Keratinocyte (primary cell): ENCODE data around the gene TCF20. TPM values are rescaled to one million over a fixed set of nuclear protein-coding genes. Genes with fewer than 3 reads are reported as not detected.

Source experiments
- DNase-seq: peaks from one replicate; pipeline ENCODE4 v3.0.0-alpha.2; 2011; ENCODE audit warnings: low read depth, missing footprints, low spot score
- FAIRE-seq: peaks from 2 replicates; lab custom pipeline; 2011; peaks lifted over from hg19 to GRCh38; lab: Jason Lieb, UNC
- H2AFZ ChIP-seq: 2 replicates; pipeline ENCODE4 v1.6.0; 2012; ENCODE audit warnings: low read length, control low read depth, inconsistent platforms; ENCODE audit not compliant: control insufficient read depth
- H3K27ac ChIP-seq: 2 replicates; pipeline ENCODE4 v1.5.1; 2011; ENCODE audit warnings: low read length; ENCODE audit not compliant: control insufficient read depth, insufficient read depth
- H3K27me3 ChIP-seq: 3 replicates; pipeline ENCODE4 v1.6.0; 2011; ENCODE audit warnings: low read length; ENCODE audit not compliant: control insufficient read depth, insufficient read depth; ENCODE audit errors: extremely low read depth
- H3K36me3 ChIP-seq, 2 experiments: 2 replicates in 1 of 2; 3 replicates in 1 of 2; pipeline ENCODE4 v1.5.1; 2011; ENCODE audit warnings: low read length in 2 of 2, mild to moderate bottlenecking in 1 of 2; ENCODE audit not compliant: control insufficient read depth in 2 of 2, insufficient read depth in 2 of 2; ENCODE audit errors: extremely low read depth in 1 of 2
- H3K4me1 ChIP-seq: 3 replicates; pipeline ENCODE4 v1.5.1; 2011; ENCODE audit warnings: low read length; ENCODE audit not compliant: control insufficient read depth, insufficient read depth; ENCODE audit errors: extremely low read depth
- H3K4me2 ChIP-seq: 3 replicates; pipeline ENCODE4 v1.6.0; 2011; ENCODE audit warnings: low read depth, low read length; ENCODE audit not compliant: control insufficient read depth, insufficient read depth; ENCODE audit errors: extremely low read depth
- H3K4me3 ChIP-seq, 3 experiments: fragments of 200-600 bp in 1 of 3; sonication (generic) in 1 of 3; 2 replicates in 2 of 3; 3 replicates in 1 of 3; pipeline ENCODE4 v1.5.1; 2011 to 2016; ENCODE audit warnings: low read length in 3 of 3, mild to moderate bottlenecking in 3 of 3, control low read depth in 2 of 3, inconsistent platforms in 1 of 3, low read depth in 1 of 3, mixed read lengths in 1 of 3, mixed run types in 1 of 3, moderate library complexity in 1 of 3; ENCODE audit not compliant: control insufficient read depth in 2 of 3, insufficient read depth in 2 of 3; ENCODE audit errors: extremely low read depth in 1 of 3
- H3K79me2 ChIP-seq: 2 replicates; pipeline ENCODE4 v1.6.0; 2012; ENCODE audit warnings: low read length; ENCODE audit not compliant: control insufficient read depth, insufficient read depth
- H3K9ac ChIP-seq: 3 replicates; pipeline ENCODE4 v1.6.0; 2011; ENCODE audit warnings: low read length; ENCODE audit not compliant: control insufficient read depth, insufficient read depth; ENCODE audit errors: extremely low read depth
- H3K9me1 ChIP-seq: 3 replicates; pipeline ENCODE4 v1.6.0; 2011; ENCODE audit warnings: low read length; ENCODE audit not compliant: control insufficient read depth, insufficient read depth; ENCODE audit errors: extremely low read depth
- H3K9me3 ChIP-seq: 2 replicates; pipeline ENCODE4 v1.5.1; 2012; ENCODE audit warnings: low read depth, low read length; ENCODE audit not compliant: control insufficient read depth
- H4K20me1 ChIP-seq: 3 replicates; pipeline ENCODE4 v1.6.0; 2011; ENCODE audit warnings: low read length; ENCODE audit not compliant: control insufficient read depth, insufficient read depth; ENCODE audit errors: extremely low read depth
- CTCF ChIP-seq, 3 experiments: IDR thresholded peaks in 1 of 3; conservative IDR thresholded peaks in 1 of 3; optimal IDR thresholded peaks in 1 of 3; 2 replicates in 2 of 3; 3 replicates in 1 of 3; pipeline versions ENCODE3 to v1.5.1; 2011; ENCODE audit warnings: low read length in 3 of 3, mild to moderate bottlenecking in 3 of 3, moderate library complexity in 2 of 3, control low read depth in 1 of 3, inconsistent platforms in 1 of 3; ENCODE audit not compliant: insufficient read depth in 2 of 3; ENCODE audit errors: extremely low read depth in 1 of 3
- EZH2 ChIP-seq: IDR thresholded peaks from one replicate; pipeline ENCODE4 v1.6.1; 2012; ENCODE audit warnings: inconsistent platforms, mild to moderate bottlenecking, low read length, moderate library complexity
- dilution Hi-C: fragments of 300-500 bp; cut with MboI; formaldehyde crosslinking; loops from one replicate; pipeline ENCODE4 v1.7.0; 2020; ENCODE audit warnings: low sequenced_read_pairs; ENCODE audit not compliant: extremely low pct_ligation_motif_present
- polyA plus RNA-seq, 5 experiments: library from polyadenylated mRNA; depleted of rRNA in 3 of 5; stranded (reverse) in 3 of 5; stranded (forward) in 1 of 5; unstranded in 1 of 5; fragments of >200 nt; gene quantifications; 1 replicate in 1 of 5; 2 replicates in 3 of 5; 3 replicates in 1 of 5; pipeline versions ENCODE4 v1.2.1 to v1.2.3, GENCODE V29; 2011 to 2012; ENCODE audit warnings: missing spikeins in 2 of 5, low read depth in 1 of 5, low replicate concordance in 1 of 5

Gene TCF20
- polyA plus RNA-seq, 1 donor (not counting 4 experiments of a cell fraction or from before 2014, with no cell fraction given) = 23.9 TPM

GRCh38 chr22:42313204-42313603 lies 42.8 kb upstream of the TCF20 start:
- Histone ChIP-seq H3K79me2 (no peaks in the 10 kb centered on the region), H3K27me3 (no peaks in the 10 kb centered on the region), H2AFZ (no peak overlapping the region), H4K20me1 (peaks cover 6% of the 10 kb centered on the region), H3K9me3 (no peaks in the 10 kb centered on the region), H3K27ac (no peak overlapping the region), H3K4me1 (peaks cover 44% of the 10 kb centered on the region), H3K36me3 (no peaks in the 10 kb centered on the region), H3K4me2 (peak overlapping the region; percentile 32), H3K9ac (no peak overlapping the region), H3K4me3 (no peak overlapping the region), H3K9me1 (peaks cover 6% of the 10 kb centered on the region)
- FAIRE-seq = no peak
- dilution Hi-C loops = no loop called here
- TF ChIP-seq EZH2 (no peak), CTCF (optimal IDR thresholded peaks at IDR 0.05 in 1 of 3, IDR thresholded peaks at IDR 0.05 in 1 of 3, conservative IDR thresholded peaks at IDR 0.05 in 1 of 3; ENCODE audit: extremely low read depth in 1 of 3, insufficient read depth in 2 of 3, low read length in 3 of 3) (no peak)
- no peak for DNase-seq

- no peak for TF ChIP-seq CTCF (optimal IDR thresholded peaks at IDR 0.05 in 1 of 3, IDR thresholded peaks at IDR 0.05 in 1 of 3, conservative IDR thresholded peaks at IDR 0.05 in 1 of 3; ENCODE audit: extremely low read depth in 1 of 3, insufficient read depth in 2 of 3, low read length in 3 of 3)
- TF ChIP-seq EZH2 = no peak
- dilution Hi-C loops = no loop called here
- FAIRE-seq (no peak), DNase-seq (no peak)
- H3K4me3 ChIP-seq = no peak overlapping the region
- no peaks in the 10 kb centered on the region for H3K79me2 ChIP-seq
- H3K4me2 ChIP-seq = no peak overlapping the region
- H3K9me1 ChIP-seq = peaks cover 6% of the 10 kb centered on the region
- no peak overlapping the region for H3K9ac ChIP-seq
- peaks cover 23% of the 10 kb centered on the region for H3K4me1 ChIP-seq
- H3K27ac ChIP-seq = no peak overlapping the region
- H3K27me3 ChIP-seq = peaks cover 4% of the 10 kb centered on the region
- no peaks in the 10 kb centered on the region for H3K9me3 ChIP-seq
- no peak overlapping the region for H2AFZ ChIP-seq
- H4K20me1 ChIP-seq = peaks cover 6% of the 10 kb centered on the region
- no peaks in the 10 kb centered on the region for H3K36me3 ChIP-seq
Measured at GRCh38 chr22:42310291-42311015, 40.0 kb upstream of the TCF20 start.
